ENCODE measurements around the gene PRKAR1B.

The PRKAR1B gene

DNA sequence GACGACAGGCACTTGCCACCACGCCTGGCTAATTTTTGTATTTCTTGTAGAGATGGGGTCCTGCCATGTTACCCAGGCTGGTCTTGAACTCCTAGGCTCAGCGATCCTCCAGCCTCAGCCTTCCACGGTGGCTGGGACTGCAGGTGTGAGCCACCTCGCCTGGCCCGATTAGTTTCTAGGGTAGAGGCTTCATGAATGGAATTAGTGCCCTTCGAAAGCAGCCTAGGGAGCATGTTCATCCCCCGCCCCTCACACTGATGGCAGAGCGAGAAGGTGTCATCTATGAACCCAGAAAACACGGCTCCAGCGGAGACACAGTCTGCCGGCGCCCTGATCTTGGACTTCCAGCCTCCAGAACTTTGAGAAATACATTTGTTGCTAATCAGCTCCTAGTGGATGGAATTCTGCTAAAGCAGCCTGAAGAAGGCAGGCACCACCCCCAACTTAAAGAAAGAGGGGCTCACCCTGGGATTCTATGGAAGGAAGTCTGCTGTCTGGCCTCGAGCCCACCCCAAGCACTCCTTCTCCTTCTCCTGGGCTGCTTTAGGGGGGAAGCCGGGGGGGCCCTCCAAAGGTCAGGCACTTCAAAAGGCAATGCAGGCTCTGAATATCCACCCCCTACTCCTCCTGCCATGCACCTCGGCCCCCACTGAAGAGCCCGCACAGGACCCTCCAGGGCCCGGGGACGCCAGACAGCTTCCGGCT is 217.5 kb downstream of the PRKAR1B start:
- DNase-seq (ENCODE audit: low spot score) = no peak

DNA sequence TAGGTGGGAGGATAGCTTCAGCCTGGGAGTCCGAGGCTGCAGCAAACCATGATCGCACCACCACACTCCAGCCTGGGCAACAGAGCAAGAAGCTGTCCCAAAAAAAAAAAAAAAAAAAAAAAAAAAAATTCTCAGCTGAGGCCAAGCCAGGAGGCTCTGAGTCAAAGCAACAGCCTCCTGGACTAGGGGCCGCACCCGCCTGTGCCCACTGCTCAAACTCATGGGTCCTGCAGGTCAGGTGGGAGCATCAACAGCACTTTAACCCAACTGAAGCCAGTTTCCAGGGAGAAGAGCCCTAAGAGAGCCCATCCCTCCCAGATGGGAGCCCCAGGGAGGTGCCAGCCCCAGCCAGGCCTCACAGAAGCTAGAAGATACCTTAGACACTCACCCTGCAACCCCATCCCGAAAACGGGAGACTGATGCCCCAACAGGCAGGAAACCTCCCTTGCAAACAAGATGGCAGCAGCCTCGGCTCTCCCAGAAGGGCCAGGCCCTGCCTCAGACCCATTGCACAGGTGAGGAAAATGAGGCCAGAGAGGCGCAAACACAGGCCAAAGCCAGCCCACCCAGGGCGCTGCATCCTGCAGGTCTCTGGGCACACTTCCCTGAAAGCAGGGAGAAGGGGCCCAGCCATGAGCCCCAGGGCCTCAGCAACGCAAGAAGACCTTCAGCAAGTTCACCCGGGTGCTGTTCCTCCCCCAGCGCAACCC is 218.5 kb downstream of the PRKAR1B start:
- DNase-seq (ENCODE audit: low spot score) = no peak

DNA sequence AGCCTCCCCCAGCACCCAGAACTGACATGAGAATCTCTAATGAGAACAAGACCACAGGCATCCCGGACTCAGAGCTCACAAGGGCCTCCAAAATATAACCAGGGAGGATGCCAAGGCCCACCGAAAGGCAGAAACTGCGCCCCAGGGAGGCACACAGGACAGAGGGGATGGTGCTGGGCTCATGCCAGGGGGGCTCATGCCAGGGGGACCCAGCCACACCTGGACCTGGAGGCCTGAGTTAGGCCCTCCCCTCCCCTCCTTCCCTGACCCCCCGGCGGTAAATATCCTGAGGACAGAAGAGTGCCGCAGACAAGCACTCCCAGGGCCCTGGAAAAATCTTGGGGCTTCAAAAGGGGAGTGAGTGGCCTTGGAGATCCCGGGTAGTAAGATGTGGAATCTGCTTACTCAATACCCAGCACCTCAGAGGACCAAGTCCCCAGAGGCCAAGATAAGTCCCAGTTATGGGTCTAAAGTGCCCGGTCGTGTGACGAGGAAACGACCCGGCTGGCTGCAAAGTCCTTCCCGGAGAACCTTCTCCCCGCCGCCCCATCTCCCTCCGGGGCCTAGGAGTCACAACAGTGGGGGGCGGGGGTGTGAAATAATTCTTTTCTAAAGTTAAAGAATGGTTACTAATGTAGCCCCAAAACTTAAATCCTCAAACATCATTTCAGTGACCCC is 219.3 kb downstream of the PRKAR1B start:
- DNase-seq (ENCODE audit: low spot score) = no peak

DNA sequence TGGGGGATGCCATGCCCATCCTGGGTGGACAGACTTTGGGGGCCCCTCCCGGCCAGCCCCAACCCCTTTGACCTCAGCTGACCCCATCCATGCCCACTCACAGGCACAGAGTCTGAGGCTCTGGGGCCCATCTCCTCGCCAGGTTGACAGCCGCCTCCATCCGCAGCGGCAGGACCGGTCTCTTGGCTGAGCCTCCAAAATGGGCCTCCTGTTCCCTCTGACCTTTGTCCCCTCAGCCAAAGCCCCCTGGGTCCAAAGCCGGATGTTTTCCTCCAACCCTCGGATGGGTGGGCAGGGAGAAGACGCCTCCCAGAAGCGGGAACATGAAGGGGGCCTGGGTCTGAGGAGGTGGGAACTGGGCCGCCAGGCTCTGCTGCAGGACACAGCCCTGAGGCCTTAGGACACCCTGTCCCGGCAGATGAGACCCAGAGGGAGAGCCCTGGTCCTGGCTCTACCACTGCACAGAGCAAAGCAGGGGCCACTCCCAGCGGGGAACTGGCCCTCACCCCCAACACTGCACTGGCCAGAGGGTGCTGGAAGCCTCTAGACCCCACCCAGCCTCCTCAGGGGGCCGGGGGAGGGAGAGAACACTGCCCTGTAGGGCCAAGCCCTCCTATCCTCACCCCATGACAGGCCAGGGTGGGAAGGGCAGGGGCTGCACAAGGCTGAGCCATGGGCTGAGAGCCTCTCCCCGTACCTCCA is 220.0 kb downstream of the PRKAR1B start:
- no peak for DNase-seq (ENCODE audit: low spot score)

DNA sequence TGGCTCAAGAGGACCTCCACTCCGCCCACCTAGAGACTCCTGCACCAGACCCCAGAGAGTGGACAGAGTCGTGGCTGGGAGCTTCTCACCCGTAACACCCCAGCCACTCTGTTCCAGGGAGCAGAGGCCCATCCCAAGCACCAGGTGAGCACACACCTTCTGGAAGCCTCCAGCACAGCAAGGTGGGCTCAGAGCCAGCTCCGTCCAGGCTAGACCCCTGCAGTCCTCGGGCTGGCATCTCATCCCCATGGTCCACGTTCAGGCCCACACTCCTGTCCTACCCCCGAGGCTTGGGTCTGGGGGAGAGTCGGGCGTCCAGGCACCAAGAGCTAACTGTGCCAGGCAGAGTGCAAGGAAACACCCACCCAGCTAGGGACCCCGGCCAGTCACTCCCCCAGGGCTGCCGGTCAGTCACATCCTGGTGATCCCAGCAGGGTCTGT is 220.7 kb downstream of the PRKAR1B start:
- DNase-seq (ENCODE audit: low spot score) = no peak

DNA sequence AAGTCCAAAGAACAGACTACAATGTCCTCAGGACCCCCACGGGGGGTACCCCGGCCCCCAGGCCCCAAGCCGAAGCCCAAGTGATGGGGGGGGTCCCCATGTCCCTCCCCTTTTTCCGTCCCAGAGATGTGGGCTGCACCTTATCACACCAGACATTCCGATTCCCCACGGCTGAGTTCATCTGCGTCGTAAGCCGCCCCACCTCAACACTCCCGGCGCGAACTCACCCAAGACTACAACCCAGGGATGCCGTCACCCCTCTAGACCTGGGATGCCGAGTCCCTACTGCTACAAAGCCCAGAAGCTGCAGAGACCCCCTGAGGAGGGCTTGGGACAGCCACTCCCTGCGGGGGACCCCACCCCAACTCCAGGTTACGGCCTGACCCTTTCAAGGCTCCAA is 221.9 kb downstream of the PRKAR1B start:
- DNase-seq (ENCODE audit: low spot score) = no peak

DNA sequence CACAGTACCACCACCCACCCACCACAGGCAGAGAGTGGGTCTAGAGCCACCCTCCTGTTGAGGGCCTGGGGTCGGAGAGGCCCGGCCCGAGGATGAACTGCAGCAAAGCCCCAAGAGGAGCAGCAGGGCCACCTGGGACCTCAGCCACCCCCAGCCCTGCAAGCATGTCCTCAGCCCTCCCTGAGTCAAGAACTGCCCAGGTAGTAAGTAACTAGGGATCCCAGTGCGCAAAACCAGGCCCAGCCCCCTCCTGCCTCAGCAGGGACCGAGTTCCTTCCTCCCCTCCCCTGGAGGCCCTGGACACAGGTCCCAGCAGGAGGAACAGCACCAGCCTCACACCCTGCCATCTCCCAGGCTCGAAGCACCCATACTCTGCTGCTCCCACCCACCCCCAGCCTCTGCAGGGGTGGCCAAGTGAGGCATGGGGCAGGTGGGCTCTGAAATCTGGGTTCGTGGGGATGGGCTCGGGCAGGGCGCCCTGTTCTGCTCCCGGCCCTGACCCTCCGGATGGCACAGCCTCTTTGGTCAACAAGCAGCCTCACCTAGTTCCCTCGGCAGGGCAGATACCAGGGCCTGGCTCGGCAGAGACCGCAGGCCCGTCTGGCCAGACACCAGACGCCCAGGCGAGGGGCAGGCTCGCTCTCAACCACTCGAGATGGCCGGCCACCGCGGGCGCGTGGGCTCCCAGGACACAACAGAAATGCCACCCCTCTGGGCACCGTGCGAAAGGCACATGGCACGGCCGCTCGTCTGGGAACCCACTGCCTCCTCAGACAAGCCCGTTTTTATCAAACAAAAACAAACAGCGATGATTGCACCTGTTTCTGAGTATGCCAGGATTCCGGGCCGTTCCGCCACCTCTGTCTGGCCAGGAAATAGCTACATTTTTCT is 222.6 kb downstream of the PRKAR1B start:
- DNase-seq (ENCODE audit: low spot score) = no peak

DNA sequence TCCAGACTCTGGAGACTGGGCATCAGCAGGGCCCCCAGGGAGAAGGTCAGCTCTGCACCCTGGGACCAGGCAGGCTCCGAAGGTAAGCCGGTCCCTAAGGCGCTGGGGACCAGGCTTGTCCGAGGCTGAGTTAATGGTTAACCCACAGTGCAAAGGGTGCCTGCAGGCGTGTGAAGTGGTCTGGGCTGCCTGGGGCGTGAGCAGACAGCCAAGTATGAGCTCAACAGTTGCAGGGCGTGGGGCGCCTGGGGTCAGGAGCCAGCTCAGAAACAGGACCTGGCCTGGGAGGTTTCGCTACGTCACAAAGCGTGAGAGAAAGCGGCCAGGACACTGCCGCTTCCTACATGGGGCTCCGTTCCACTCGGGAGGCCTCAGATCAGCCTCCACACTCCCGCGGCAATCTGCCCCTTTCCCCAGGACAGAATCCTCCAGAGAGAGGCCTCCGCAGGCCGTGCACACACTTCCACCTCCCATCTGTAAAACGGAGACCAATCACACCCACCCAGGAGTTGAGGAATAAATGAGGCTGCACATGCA is 223.4 kb downstream of the PRKAR1B start:
- DNase-seq (ENCODE audit: low spot score) = no peak

DNA sequence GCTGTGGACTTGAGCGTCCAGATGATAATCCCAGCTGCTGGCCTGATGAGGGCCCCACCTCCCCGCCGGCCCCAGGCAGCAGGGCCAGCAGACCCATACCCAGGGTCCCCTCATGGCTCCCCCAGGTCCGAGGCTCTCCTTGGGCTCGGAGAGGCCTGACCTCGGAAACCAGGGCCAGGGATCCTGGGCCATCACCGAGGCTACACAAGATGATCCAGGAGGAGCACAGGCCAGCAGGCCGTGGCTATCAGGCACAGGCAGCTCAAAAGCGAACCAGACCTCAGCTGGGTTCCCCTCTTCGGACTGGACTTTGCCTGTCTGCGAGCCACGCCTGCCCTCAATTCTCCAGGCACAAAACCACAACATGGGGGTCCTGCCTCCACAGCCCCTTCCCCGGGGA is 224.8 kb downstream of the PRKAR1B start:
- DNase-seq (ENCODE audit: low spot score) = no peak

DNA sequence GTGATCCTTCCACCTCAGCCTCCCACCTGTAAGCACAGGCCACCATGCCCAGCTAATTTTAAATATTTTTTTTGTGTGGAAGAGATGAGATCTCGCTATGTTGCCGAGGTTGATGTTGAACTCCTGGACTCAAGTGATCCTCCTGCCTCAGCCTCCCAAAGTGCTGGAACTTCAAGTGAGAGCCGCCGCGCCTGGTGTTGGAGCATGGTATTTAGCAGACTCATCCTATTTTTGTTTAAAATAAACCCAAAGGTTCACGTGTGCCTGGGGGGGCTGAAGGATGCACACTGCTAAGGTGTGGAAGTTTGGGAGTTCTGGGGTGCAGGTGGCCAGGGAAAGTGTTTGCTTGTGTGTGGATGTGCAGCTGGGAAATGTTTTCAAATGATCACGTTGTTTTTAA is 225.6 kb downstream of the PRKAR1B start:
- no peak for DNase-seq (ENCODE audit: low spot score)

DNA sequence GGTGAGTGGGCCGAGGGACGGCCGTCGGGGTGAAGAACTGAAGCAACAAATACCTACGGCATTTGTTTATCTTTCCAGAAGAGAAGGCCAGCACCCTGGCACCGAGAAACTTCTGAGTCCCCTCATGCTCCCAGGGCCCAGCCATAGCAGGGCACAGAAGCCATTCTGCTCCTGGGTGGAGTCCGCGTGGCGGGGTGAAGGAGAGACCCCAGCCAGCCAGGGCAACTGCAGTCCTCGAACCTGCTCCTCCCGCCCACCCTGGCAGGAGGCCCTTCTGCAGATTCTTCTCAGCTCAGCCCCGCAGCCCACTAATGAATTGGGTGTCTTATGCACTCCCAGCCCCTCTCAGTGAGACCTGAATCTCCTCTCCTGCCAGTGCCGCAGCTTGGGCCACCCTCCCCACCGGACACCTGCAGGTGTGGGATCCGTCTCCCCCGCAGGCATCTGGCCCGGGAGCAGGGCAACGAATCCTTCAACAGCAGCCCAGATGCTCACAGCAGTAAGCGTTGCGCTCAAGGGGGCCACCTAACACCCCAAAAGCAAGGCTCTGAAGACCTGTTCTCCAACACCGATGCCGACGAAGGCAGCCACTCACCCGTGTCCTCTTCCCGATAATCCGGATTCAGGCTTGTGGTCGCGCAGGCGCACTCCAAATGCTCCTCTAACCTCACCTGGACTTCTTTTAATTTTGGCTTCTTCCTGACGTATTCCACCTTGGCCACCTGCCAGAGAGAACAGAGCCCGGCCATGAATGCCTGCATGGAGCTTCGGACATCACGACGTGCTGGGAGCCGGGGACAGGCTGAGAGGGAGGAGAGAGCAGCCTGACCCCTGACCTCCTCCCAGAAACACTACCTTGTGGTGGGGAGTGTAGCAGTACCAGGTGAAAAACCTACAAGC is 226.3 kb downstream of the PRKAR1B start:
- no peak for DNase-seq (ENCODE audit: low spot score)

DNA sequence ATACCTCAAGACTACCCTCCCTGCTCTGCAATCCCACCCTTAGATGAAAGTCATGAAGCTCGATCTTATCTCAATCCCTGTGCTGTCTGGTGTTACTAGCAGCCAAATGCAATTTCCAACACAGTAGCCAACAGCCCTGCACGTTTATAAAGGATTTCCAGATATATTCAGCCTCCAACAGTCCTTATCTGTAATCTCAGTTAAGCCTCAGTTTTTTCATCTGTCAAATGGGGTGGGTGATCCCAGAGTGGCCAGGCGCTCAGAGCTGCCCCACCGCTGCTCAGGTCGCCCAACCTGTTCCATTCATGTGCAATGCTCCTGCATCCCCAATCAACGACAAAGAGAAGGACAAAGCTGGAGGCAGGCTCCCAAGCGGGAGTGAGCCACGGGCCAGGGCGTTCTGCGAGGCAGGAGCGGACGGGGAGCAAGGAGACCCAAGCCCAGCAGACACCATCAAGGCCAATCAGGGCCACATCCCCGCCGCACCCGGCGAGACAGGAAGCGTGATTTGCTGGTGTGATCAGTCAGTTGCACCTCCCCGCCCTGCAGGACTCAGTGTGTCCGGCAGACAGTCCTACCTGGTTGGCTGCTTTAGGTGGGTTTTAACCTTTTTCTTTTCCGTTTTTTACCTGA is 227.1 kb downstream of the PRKAR1B start:
- DNase-seq (ENCODE audit: low spot score) = no peak

All from AG08396 (cell line).